ENCODE results near the gene SLC25A44.
A peak's percentile ranks its signal among the peaks of the same experiment; 100 is the strongest.

SLC25A44 gene

GRCh38 chr1:156217871-156218270 lies 24.0 kb downstream of the SLC25A44 start:
- TF ChIP-seq CTCF (IDR thresholded peaks at IDR 0.05; ENCODE audit: borderline replicate concordance, control extremely low read depth, extremely low read depth, insufficient read depth, missing control alignments) = no peak
- peak; percentile 46 for DNase-seq (ENCODE audit: low spot score)
- in situ Hi-C loops (cut with MboI; ENCODE audit: low sequenced_read_pairs, unreplicated experiment) = no loop called here

- in situ Hi-C loops (cut with MboI; ENCODE audit: low sequenced_read_pairs, unreplicated experiment) = loop anchor here (5.0 to 10.0 kb wide), 2 partner anchors 78 to 125 kb away; no protein-coding TSS in a partner anchor
- no peak for TF ChIP-seq CTCF (IDR thresholded peaks at IDR 0.05; ENCODE audit: borderline replicate concordance, control extremely low read depth, extremely low read depth, insufficient read depth, missing control alignments)
- no peak for DNase-seq (ENCODE audit: low spot score)
Observed at GRCh38 chr1:156220226-156220625, 26.3 kb downstream of the SLC25A44 start.

- in situ Hi-C loops (cut with MboI; ENCODE audit: low sequenced_read_pairs, unreplicated experiment) = loop anchor here (5.0 to 10.0 kb wide), 2 partner anchors 80 to 127 kb away; no protein-coding TSS in a partner anchor
- TF ChIP-seq CTCF (IDR thresholded peaks at IDR 0.05; ENCODE audit: borderline replicate concordance, control extremely low read depth, extremely low read depth, insufficient read depth, missing control alignments) = no peak
- no peak for DNase-seq (ENCODE audit: low spot score)
Observed at GRCh38 chr1:156221986-156222692, 28.2 kb downstream of the SLC25A44 start.

- in situ Hi-C loops (cut with MboI; ENCODE audit: low sequenced_read_pairs, unreplicated experiment) = loop anchor here (10.0 kb wide), 1 partner anchor 131 kb away; no protein-coding TSS in a partner anchor
- DNase-seq (ENCODE audit: low spot score) = no peak
- no peak for TF ChIP-seq CTCF (IDR thresholded peaks at IDR 0.05; ENCODE audit: borderline replicate concordance, control extremely low read depth, extremely low read depth, insufficient read depth, missing control alignments)
Observed at GRCh38 chr1:156225677-156226014, 31.7 kb downstream of the SLC25A44 start.

- peak; percentile 76 for DNase-seq (ENCODE audit: low spot score)
- in situ Hi-C loops (cut with MboI; ENCODE audit: low sequenced_read_pairs, unreplicated experiment) = loop anchor here (10.0 kb wide), 1 partner anchor 131 kb away; no protein-coding TSS in a partner anchor
- TF ChIP-seq CTCF (IDR thresholded peaks at IDR 0.05; ENCODE audit: borderline replicate concordance, control extremely low read depth, extremely low read depth, insufficient read depth, missing control alignments) = no peak
Observed at GRCh38 chr1:156226116-156226538, 32.2 kb downstream of the SLC25A44 start.

GRCh38 chr1:156226782-156227181 lies 32.9 kb downstream of the SLC25A44 start:
- in situ Hi-C loops (cut with MboI; ENCODE audit: low sequenced_read_pairs, unreplicated experiment) = loop anchor here (10.0 kb wide), 1 partner anchor 132 kb away; no protein-coding TSS in a partner anchor
- no peak for DNase-seq (ENCODE audit: low spot score)
- no peak for TF ChIP-seq CTCF (IDR thresholded peaks at IDR 0.05; ENCODE audit: borderline replicate concordance, control extremely low read depth, extremely low read depth, insufficient read depth, missing control alignments)

Measured in GM13976 (cell line).